Body of pancreas (tissue), 4 donors: ENCODE results near the gene MYNN. TPM values are rescaled to one million over a fixed set of nuclear protein-coding genes. Genes with fewer than 3 reads are reported as not detected.

Experiments used
- ATAC-seq: fragments of 150-250 bp; one replicate; pipeline ENCODE4 v1.9.1; 2016
- DNase-seq, 4 donors: peaks; one replicate each; pipeline ENCODE4 v3.0.0-alpha.2; 2019
- H3K27ac ChIP-seq, 4 donors: fragments of 200-600 bp; sonication (generic); 1 replicate in 3 of 4; 2 replicates in 1 of 4; pipeline versions ENCODE4 v1.5.1 to v1.6.1; 2016 to 2019; ENCODE audit warnings: mild to moderate bottlenecking in 1 of 4, mixed read lengths in 1 of 4, moderate library complexity in 1 of 4
- H3K27me3 ChIP-seq, 2 donors: fragments of 200-600 bp; sonication (generic); one replicate each; pipeline ENCODE4 v1.6.0; 2016; ENCODE audit warnings: mild to moderate bottlenecking in 1 of 2
- H3K36me3 ChIP-seq, 2 donors: fragments of 200-600 bp; sonication (generic); replicated peaks in 1 of 2; 2 replicates each; pipeline ENCODE4 v1.5.1; 2016; ENCODE audit warnings: low read depth in 2 of 2; ENCODE audit not compliant: insufficient read depth in 1 of 2
- H3K4me1 ChIP-seq: fragments of 200-600 bp; sonication (generic); one replicate; pipeline ENCODE4 v1.6.0; 2016
- H3K4me3 ChIP-seq, 2 donors: fragments of 200-600 bp; sonication (generic); 1 replicate in 1 of 2; 2 replicates in 1 of 2; pipeline ENCODE4 v1.5.1; 2016 to 2019
- H3K9me3 ChIP-seq, 3 donors: fragments of 200-600 bp; sonication (generic); 1 replicate in 2 of 3; 2 replicates in 1 of 3; pipeline ENCODE4 v1.5.1; 2016
- POLR2A ChIP-seq, 3 donors: fragments of 450-650 bp; IDR thresholded peaks; one replicate each; pipeline ENCODE4 v1.6.1; 2016; ENCODE audit warnings: antibody characterized with exemption in 3 of 3, mild to moderate bottlenecking in 2 of 3
- WGBS, 2 donors: methylation state at CpG; one replicate each; pipeline ENCODE4 v1.1.5; 2017; 5-methylcytosine and 5-hydroxymethylcytosine counted together
- intact Hi-C: fragments of 100-400 bp; cut with DNase I; formaldehyde crosslinking; loops from one replicate; pipeline ENCODE4 v1.15.1; 2023
- total RNA-seq, 2 donors: library from RNA; depleted of rRNA; stranded (reverse); fragments of >200 nt; gene quantifications; one replicate each; pipeline ENCODE4 v1.1.0, GENCODE V29; 2016
- TF ChIP-seq, protein P1 (sequence below), 7 experiments: fragments of 450-650 bp in 4 of 7; fragments of 200-600 bp in 3 of 7; sonication (generic) in 3 of 7; IDR thresholded peaks; one replicate each; pipeline ENCODE4 v1.5.1; 2016 to 2019; ENCODE audit warnings: antibody characterized with exemption in 7 of 7

MYNN gene
- total RNA-seq, 2 donors from 2014 or later = 8.9 to 10.6 TPM

DNA sequence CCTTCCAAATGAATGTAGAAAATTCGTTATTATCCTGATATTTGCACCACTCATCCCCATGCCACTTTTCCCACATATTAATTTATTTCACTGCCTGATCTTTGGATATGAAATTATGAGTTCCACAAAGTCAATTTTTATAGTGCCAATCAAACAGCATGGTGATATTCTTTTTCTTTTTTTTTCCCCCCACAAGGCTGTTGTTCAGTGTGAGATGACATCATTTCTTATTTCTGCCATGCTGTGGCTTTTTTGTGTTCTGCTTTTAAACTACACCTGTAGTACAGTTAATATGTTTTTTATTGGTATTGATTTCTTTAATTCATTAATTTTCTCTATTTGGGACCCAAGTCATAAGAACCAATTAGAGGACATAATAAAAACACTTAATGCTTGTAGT lies 14.6 kb downstream of the MYNN start:
- ATAC-seq (no peak), DNase-seq (no peak)
- intact Hi-C loops = no loop called here
- no peak for TF ChIP-seq POLR2A (IDR thresholded peaks at IDR 0.05)
- TF ChIP-seq, protein P1, sequence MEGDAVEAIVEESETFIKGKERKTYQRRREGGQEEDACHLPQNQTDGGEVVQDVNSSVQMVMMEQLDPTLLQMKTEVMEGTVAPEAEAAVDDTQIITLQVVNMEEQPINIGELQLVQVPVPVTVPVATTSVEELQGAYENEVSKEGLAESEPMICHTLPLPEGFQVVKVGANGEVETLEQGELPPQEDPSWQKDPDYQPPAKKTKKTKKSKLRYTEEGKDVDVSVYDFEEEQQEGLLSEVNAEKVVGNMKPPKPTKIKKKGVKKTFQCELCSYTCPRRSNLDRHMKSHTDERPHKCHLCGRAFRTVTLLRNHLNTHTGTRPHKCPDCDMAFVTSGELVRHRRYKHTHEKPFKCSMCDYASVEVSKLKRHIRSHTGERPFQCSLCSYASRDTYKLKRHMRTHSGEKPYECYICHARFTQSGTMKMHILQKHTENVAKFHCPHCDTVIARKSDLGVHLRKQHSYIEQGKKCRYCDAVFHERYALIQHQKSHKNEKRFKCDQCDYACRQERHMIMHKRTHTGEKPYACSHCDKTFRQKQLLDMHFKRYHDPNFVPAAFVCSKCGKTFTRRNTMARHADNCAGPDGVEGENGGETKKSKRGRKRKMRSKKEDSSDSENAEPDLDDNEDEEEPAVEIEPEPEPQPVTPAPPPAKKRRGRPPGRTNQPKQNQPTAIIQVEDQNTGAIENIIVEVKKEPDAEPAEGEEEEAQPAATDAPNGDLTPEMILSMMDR (IDR thresholded peaks at IDR 0.05) = no peak
- H3K27me3 ChIP-seq = no peaks in the 10 kb centered on the region
- H3K27ac ChIP-seq = no peak overlapping the region
- H3K36me3 ChIP-seq = peaks cover 10 to 26% of the 10 kb centered on the region in 2 donors
- H3K9me3 ChIP-seq = no peaks in the 10 kb centered on the region
- WGBS, 2 donors = 70 to 86% methylated on average over 1 of the region's 1 CpG
- H3K4me3 ChIP-seq = no peak overlapping the region
- H3K4me1 ChIP-seq = no peaks in the 10 kb centered on the region

DNA sequence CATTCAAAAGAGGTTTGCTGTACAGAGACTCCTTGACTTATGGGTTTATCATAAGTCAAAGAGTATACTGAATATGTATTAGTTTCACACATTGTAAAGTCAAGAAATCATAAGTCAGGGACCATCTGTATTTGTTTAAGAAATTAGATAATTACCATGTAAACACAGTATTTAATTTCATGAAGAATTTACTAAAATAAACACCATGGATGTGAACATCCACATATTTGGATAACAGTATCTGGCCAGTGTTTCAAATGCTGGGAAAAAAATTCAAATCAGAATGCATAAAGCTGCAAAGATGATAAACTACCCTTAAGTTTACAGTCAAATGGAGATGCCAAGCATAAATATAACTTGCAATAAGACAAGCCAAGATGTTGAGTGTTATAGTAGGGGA lies 17.0 kb downstream of the MYNN start:
- Histone ChIP-seq H3K4me3 (no peak overlapping the region), H3K4me1 (no peaks in the 10 kb centered on the region), H3K36me3 (peaks cover 10 to 22% of the 10 kb centered on the region in 2 donors), H3K27me3 (no peaks in the 10 kb centered on the region), H3K27ac (no peak overlapping the region), H3K9me3 (no peaks in the 10 kb centered on the region)
- intact Hi-C loops = no loop called here
- TF ChIP-seq POLR2A (IDR thresholded peaks at IDR 0.05) = no peak
- TF ChIP-seq, protein P1 (IDR thresholded peaks at IDR 0.05) = no peak
- no peak for ATAC-seq
- DNase-seq = no peak

DNA sequence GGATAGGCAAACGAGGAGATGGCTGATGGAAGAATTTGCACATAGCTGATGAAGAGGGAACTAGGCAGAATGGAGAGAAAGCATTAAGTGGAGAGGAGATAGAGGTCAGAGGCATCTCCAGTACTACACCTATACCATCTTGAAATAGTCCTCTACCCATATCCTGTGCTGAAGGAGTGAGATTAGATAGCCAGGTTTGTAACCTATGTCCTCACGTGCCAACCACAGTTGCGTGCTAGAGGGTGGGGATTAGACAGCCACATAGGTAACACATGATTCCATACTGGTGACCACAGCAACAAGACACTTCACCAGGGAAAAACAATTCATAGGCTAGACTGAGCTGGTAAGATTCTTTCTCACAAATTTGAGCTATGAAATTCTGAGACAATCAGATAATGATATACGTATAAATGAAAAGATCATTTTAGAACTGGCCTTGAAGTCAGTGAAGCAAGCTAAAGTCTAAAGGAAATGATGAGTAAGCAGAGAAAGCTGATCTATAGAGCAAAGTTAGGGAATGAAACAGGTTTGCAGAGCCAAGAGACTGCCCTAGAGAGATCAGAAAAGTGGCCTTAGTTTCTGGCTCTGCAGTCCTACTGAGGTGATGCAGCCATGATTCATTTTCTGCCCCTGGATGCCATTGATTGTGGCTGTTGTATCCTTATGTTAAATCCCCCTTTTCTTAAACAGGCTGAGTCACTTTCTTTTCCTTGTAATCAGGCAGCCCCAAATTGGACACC lies 17.7 kb downstream of the MYNN start:
- no peaks in the 10 kb centered on the region for H3K4me1 ChIP-seq
- DNase-seq = no peak
- ATAC-seq = no peak
- H3K9me3 ChIP-seq = no peaks in the 10 kb centered on the region
- WGBS, 2 donors = 85 to 86% methylated on average over 4 of the region's 4 CpGs
- no peak overlapping the region for H3K4me3 ChIP-seq
- H3K27ac ChIP-seq = no peak overlapping the region
- intact Hi-C loops = no loop called here
- no peaks in the 10 kb centered on the region for H3K27me3 ChIP-seq
- H3K36me3 ChIP-seq = peaks cover 7 to 17% of the 10 kb centered on the region in 2 donors
- TF ChIP-seq, protein P1 (IDR thresholded peaks at IDR 0.05) = no peak
- TF ChIP-seq POLR2A (IDR thresholded peaks at IDR 0.05) = no peak

DNA sequence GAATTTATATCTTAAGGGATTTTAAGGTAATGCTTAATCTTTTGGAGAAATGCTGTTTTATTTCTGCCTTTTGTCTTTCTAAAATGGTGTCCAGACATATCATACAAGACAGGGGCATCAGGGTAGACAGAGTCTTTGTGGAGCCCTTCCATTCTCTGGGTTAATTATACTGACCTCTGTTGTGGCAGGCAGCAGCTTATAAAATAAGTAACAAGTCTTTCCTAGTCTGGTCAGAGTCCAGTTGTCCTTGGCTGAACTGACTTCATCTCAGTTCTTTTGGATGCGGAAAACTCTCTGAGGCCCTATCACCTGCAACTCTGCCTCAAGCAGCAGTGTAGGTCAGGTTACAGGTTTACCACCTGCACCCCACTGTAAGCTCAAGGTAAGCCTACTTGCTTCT lies 19.2 kb downstream of the MYNN start:
- Histone ChIP-seq H3K36me3 (peaks cover 7 to 9% of the 10 kb centered on the region in 2 donors), H3K27me3 (no peaks in the 10 kb centered on the region), H3K4me1 (no peaks in the 10 kb centered on the region), H3K9me3 (no peaks in the 10 kb centered on the region), H3K4me3 (no peak overlapping the region), H3K27ac (no peak overlapping the region)
- intact Hi-C loops = no loop called here
- DNase-seq (no peak), ATAC-seq (no peak)
- TF ChIP-seq, protein P1 (IDR thresholded peaks at IDR 0.05) = no peak
- TF ChIP-seq POLR2A (IDR thresholded peaks at IDR 0.05) = no peak
- 90 to 93% methylated on average over 1 of the region's 1 CpG for WGBS, 2 donors

DNA sequence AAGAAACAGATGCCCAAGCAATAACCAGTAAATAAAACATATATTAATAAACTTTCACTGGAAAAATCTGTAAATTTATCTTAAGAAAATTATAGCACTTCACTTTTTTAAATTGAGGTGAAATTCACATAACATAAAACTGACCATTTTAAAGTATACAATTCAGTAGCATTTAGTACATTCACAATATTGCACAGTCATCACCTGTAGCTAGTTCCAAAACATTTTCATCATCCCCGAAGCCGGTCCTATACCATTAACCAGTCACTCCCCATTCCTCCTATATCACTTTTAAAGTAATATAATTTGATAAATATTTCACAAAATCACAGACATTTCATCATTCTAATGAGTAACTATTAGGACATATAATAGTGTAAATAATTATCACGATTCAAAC lies 31.5 kb downstream of the MYNN start:
- DNase-seq (no peak), ATAC-seq (no peak)
- no peaks in the 10 kb centered on the region for H3K27me3 ChIP-seq
- H3K4me3 ChIP-seq = no peak overlapping the region
- no peaks in the 10 kb centered on the region for H3K36me3 ChIP-seq
- H3K27ac ChIP-seq = no peak overlapping the region
- TF ChIP-seq, protein P1 (IDR thresholded peaks at IDR 0.05) = no peak
- TF ChIP-seq POLR2A (IDR thresholded peaks at IDR 0.05) = no peak
- intact Hi-C loops = no loop called here
- 87 to 95% methylated on average over 3 of the region's 3 CpGs for WGBS, 2 donors
- no peaks in the 10 kb centered on the region for H3K4me1 ChIP-seq
- no peaks in the 10 kb centered on the region for H3K9me3 ChIP-seq
